Bladder microvascular endothelial cell (primary cell): Measurements from ENCODE around the gene FYN. TPM values are rescaled to one million over a fixed set of nuclear protein-coding genes. Genes with fewer than 3 reads are reported as not detected.

ENCODE experiments used
- total RNA-seq: library from RNA; depleted of rRNA; stranded (reverse); fragments of >200 nt; gene quantifications from 2 replicates; pipeline ENCODE4 v1.2.3, GENCODE V29; 2014

FYN gene
- 151 and 201 TPM in 2 replicates for total RNA-seq

GRCh38 chr6:111873178-111874024, at the start of gene FYN:
Gene FYN, minus strand, starts transcription at chr6:111873452. Its CDS starts 153,401 bp downstream, at chr6:111720051.

Other genes starting within 250 kb of the FYN start
- not detected in 2 replicates for gene CCN6, start 180.7 kb upstream of the FYN start, total RNA-seq
- 11.0 and 20.3 TPM in 2 replicates for gene TUBE1, start 214.0 kb upstream of the FYN start, total RNA-seq
- gene FAM229B, start 214.1 kb upstream of the FYN start, total RNA-seq: 8.1 and 9.1 TPM in 2 replicates